Activated CD8-positive, alpha-beta memory T cell treated with anti-CD3 and anti-CD28 coated beads, Interleukin-2, amount 50 U/mL, for 4 hours (primary cell): ENCODE data around the gene NECTIN3.

ENCODE experiments used
- DNase-seq: peaks from one replicate; pipeline ENCODE4 v3.0.0-alpha.2; 2020

Gene NECTIN3

DNA sequence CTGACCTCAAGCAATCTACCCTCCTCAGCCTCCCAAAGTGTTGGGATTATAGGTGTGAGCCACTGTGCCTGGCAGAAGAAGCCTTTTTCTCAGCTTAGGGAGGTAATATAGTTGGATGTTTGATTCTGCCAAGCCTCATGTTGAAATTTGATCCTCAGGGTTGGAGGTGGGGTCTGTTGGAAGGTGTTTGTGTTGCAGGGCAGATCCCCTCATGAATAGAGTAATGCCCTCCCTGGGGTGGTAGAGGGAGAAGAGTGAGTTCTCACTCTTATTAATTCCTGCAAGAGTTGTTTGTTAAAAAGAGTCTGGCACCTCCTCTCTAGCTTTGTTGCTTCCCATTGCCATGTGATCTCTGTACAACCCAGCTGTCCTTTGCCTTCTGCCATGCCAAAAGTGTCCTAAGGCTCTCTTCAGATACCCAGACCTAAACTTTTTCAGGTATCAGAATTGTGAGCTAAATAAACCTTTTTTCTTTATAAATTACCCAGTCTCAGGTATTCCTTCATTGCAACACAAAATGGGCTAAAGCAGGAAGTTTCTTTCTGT, 16.4 kb downstream of the NECTIN3 start:
- DNase-seq, result no peak

DNA sequence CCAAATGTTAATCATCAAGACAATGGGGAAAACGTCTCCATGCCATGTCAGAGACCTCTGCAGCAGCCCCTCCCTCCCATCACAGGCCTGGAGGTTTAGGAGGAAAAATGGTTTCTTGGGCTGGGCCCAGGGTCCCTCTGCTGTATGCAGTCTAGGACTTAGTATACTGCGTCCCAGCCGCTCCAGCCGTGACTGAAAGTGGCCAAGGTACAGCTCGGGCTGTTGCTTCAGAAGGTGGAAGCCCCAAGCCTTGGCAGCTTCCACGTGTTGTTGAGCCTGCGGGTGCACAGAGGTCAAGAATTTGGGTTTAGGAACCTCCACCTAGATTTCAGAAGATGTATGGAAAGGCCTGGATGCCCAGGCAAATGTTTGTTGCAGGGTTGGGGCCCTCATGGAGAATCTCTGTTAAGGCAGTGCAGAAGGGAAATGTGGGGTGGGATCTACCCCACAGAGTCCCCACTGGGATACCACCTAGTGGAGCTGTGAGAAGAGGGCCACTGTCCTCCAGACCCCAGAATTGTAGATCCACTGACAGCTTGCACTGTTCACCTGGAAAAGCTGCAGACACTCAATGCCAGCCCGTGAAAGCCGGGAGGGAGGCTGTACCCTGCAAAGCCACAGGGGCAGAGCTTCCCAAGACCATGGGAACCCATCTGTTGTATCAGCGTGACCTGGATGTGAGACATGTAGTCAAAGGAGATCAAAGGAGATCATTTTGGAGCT, 25.0 kb downstream of the NECTIN3 start:
- no peak for DNase-seq

DNA sequence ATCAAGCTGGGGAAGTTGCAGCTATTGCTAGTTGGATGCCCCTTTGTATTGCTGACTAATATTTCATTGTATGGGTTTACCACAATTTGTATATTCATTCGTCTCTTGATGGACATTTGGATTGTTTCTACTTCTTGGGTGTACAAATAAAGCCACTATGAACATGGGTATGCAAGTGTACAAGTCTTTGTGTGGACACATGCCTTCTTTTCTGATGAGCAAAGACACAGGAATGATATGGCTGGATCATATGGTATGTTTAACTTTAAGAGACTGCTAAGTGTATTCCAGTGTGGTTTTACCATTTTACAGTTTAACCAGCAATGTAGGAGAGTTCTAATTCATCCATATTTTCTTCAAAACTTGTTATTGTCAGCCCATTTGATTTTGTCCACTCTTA, 32.2 kb downstream of the NECTIN3 start:
- DNase-seq, result no peak

DNA sequence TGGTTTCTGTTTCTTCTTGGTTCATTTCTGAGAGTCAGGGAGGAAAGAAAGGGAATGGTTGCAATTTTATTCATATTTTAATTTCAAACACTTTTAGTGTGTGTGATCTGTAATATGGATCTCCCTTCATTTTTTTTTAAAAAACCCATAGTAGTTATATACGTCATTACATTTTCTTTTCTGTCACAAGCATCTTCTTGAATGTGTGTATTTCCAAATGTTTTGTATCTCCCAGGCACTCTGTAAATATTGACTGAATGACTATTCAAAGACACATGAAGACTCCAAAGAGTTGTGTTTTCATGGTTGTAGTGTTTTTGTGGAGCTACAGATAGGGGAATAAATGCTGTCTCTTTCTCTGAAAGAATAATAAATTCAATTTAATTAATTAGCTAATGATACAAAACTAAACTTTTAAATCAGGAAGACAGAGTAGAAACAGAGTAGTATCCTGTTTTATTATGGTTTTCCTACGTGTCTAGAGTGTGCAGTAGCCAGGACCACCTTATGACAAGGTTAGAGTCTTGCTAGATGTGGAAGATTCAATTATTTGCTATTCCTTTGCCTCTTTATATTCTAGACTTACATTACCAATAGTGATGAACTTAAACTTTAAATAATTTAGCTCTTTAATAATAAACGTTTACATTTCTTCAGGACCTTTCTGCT, 35.5 kb downstream of the NECTIN3 start:
- DNase-seq, result no peak

DNA sequence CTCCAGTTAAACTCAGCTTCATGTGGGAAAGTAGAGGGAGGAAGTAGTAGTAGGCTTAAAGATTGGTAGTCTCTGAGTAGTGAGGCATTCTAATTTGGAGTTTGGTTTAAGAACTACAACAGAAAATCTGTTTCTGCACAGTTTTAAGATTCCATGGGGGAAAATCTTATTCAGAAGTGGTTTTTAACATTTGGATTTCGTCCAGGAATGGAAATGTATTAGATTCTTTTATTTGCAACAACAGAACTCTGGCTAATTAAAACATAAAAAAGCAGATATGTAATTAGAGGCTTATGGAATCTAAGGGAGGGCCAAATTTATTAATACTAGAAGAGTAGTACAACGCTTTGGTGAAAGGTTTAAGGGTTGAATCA, 36.0 kb downstream of the NECTIN3 start:
- DNase-seq, result no peak

DNA sequence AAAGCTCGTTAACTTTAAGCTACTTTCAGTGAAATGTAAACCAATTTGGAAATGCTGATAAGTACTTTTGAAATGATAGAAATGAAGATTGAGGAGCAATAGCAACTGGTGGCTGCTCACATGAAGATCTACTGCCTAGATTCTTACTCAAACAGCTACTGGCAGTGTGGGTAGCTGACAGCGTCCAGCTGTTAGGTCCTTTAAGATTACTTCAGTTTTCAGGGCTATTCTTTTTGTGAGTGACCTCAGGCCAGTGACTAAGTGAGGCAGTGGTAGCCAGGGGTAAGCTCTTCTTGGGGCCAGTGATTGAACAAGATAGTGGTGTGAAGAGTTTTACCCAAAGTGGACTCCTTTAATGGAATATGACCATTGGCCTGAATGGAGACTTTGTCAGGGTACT, 41.3 kb downstream of the NECTIN3 start:
- DNase-seq, result no peak

DNA sequence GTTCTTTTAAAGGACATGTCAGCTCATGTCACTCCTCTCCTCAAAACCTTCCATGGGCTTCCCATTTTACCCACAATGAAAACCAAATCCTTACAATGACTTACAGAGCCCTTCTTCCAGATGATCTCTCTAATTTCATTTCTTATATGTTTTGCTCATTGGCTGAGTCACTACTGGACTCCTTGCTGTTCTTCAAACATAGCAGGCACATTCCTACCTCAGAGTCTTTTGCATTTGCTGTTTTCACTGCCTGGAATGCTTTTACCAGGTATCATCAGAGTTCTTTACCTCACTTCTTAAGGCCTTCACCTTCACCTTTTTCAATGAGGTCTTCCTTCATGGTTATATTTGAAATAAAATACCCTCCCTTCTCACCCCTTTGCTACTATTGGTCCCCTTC, 57.3 kb downstream of the NECTIN3 start:
- DNase-seq, result no peak

DNA sequence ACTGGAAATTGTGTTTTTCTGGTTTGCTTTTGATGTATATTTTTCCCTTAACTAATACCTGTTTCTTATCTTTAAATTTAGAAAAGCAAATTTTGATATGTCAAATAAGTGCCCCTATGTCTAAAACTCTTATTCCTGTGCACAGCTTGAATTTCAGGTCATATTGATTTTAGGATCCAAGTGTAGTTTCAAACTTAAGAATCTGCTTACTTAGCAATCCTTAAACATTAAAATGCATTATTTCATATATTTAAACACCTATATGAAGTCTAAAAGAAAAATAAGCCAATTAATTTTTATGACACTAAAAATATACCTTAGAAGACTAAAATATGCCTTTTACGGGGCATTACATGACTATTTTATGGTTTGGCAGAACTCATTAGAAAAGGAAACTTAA, 59.2 kb downstream of the NECTIN3 start:
- DNase-seq, result no peak

DNA sequence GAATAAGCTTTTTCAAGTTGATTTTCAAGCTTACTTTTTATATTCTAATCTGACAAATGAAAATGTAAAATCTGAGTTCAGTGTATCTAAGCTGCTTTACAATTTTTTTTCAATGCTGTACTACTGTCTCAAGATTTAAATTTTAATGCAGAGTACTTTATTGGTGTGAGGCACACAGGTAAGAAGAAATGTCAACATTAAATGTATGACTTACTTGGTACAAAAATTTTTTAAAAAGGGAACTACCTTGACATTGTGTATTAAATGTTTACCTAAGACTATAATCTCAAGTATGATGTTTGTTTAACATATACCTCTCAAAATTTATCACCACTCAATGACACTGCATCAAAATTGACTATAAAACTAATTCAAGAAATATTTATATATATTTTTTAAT, 62.7 kb downstream of the NECTIN3 start:
- no peak for DNase-seq

DNA sequence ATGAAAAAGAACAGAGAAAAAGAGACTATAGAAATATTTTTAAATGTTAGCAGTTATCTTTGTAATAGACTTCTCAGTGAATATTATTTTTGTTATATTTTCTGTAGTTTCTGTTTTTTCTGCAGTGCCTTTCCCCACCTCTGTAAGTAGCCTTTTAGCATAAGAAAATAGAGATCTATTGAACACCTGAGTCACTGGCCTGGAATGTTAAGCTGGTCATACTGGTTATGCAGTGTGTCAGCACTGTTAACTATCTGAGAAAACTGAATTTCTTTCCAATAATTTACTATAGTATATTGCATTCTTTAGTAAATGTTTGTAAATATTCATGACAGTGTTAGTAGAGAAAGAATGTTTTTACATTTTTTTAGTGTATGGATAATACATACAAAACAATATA, 79.8 kb downstream of the NECTIN3 start:
- DNase-seq, result no peak

DNA sequence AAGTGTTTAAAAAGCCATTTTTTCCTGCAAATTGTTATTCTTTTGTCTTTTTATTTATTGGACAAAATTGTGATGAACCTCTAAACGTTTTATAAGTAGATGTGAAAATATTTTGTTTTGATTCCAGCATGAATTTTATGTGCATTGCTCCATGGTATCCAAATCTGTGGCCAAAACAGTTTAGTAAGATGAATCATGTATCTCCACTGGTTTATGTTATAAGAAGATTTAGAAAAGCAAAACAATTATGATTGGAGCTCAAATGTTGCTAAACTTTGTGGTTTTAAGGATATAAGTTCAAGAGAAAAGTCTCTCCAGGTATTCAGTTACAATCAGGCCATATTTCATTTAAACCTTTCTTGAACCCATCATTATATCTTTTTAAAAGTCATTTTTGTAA, 80.9 kb downstream of the NECTIN3 start:
- DNase-seq, result no peak

DNA sequence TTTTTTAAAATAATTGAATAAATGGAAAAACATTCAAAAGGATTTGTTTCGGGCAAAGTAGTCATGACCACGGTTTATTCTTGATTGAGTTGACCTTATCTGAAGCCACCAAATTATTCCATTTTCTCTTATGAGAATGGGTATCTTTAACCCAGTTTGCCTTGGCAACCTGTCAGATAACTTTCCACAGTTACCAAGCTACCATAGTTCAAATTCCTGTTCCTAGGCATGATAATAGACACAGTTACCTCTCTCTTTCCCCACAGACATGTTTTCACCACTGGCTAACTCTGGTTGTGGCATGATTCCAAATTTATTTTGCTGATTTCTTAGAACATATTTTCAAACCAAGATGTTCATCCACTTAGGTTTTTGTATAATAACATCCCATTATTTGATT, 84.9 kb downstream of the NECTIN3 start:
- DNase-seq, result no peak

DNA sequence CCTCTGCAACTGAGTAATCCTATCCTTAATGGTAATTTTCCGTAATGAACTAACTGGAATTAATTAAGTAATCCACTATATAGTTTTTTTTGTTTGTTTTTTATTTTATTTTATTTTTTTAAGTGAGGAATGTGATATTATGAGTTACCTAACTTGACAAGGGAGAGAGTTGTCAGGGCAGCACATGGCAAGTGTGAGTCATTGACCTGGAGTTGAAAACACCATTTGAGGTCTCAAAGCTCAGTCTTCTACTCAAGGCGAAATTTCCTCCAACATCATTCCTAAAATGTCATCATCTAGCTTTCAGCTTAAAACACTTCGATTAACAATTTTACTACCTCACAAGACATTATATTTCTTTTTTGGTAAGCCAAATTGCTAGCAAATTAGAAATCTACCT, 87.8 kb downstream of the NECTIN3 start:
- DNase-seq, result peak; percentile 14

DNA sequence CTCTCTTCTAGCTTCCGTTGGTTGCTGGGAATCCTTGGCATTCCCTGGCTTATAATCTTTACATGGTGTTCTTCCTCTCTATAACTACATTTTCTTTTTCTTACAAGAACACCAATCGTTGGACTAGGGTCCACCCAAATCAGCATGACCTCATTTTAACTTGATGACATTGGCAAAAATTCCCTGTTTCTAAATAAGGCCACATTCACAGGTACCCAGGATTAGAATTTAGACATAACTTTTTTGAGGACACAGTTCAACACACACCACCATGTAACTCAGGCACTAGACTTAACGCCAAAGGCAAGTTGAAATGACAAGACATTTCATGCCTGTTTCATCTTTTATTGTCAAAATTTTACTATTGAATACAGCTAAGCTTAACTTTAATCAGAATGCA, 93.0 kb downstream of the NECTIN3 start:
- DNase-seq, result no peak

DNA sequence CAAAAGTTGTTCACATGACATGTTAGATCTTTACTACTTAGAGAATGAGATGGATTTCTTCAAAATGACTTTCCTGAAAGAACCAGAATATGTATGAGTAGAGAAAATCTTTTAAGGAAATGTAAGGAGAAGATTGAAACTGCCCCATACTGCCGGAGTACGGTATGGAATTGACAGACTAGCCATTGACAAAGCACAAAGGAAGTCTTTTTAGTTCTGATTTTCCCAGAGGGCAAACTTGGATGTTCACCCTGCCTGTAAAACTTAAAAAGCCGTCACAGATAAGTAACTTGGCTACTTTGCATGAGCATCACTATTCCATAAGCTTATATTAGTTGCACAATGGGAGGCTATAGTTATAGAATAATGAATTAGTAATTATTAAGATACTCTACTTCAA, 93.8 kb downstream of the NECTIN3 start:
- DNase-seq, result no peak

DNA sequence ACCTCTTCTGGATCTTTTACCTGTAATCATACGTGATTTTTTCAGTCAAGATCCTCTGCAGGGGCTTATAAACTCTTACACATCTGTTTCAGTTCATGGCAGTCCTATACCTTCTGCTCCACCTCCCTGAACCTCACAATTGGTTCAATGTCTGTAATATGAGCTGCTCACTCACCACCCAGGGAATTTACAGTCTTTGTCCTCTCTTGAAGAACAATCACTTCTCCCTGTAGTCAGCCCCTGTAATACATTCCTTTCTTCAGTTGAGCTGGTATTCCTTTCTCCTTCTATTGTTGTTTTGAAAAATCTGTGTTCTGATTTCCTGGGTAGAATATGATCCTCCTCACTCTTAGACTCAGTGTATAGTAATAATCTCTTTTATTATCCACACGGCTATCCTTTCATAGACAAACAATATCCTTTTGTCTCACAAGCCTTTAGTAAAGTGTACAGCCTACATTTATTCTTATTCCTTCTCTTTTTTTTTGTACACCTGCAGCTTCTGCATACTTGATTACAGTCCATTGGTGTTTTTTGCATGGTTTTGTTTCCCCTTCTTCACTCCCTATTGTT, 101.8 kb downstream of the NECTIN3 start:
- DNase-seq, result no peak

DNA sequence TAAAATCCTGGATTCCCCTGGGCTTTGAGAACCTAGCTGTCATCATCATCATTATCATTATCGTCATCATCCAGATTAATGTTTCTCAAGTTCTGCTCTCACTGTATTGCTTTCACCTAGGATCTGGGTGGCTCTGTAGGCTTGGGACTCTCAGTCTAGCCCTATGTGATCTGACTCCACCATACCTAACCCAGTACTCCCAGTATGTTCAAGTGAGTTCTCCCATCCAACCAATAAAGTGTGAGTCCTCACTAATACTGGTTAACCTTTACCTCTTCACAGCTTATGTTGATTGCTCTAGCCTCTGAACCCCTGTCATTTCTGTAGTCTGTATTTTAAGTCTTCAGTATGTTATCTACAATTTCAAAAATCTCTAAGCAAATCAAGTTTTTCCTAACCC, 102.3 kb downstream of the NECTIN3 start:
- no peak for DNase-seq

DNA sequence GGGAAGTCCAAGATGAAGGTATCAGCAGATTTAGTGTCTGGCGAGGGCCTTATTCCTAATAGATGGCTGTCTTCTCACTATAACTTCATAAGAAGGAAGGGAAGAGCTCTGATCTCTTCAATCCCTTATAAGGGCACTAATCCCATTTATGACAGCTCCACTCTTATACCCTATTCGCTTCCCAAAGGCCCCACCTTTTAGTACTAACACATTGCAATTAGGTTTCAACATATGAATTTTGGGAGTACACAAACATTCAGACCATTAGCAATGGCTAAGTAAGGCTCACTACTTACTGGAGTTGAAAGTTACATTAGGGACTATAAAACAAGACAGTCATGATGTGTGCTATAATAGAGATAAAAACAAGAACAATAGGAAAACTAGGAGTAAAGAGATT, 118.9 kb downstream of the NECTIN3 start:
- DNase-seq, result no peak

DNA sequence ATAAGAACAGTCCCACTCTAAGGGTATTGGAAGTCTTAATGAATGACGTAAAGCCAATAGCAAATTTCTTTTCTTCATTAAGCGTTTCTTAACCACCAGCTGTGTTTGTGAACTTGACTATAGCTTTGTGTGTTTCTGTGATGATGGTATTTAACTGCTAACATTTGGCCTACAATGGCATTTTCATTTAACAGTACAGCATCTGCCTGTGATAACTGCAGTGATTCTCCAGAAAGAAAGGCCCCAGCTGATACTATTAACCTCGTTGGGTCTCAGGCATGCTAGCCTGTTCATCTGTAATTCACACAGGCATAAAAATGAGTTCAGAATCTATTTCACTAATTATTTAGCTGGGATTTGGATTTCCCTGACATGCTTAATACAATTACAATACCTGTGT, 121.9 kb downstream of the NECTIN3 start:
- DNase-seq, result no peak

DNA sequence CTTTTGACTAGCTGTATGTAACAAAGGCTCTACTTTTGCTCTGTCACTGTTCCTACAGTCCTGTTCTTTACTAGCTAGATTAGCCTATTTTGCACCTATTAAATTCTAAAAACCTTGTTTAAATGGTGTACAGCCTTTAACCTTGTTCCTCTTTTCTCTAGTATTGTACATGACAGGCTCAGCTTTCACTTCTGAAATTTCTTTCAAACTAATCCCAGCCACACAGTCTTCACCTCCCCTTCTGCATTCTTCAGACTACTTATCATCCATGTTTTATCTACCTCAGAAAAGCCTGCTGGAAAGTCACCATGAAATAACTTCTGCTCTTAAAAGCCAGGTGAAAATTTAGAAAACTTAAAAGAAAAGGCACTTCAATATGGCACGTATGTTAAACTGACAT, 122.4 kb downstream of the NECTIN3 start:
- no peak for DNase-seq

DNA sequence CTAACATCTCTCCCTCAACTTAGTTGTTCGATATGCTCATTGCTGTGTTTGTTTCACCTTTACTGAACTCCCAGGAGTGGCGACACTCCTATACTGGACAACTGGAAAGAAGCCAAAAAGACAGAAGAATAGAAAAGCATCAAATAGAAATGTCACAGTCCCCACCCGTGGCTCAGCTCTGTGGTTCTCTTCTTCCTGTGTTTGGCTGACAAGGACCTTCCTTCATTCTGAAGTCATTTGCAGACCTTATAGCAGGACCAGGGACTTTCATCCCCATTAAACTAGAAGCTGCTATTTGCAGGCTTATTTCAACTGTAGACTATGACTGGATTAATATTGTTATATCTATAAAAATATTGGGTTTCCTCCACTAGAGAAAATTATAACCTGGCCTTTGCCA, 125.9 kb downstream of the NECTIN3 start:
- no peak for DNase-seq

DNA sequence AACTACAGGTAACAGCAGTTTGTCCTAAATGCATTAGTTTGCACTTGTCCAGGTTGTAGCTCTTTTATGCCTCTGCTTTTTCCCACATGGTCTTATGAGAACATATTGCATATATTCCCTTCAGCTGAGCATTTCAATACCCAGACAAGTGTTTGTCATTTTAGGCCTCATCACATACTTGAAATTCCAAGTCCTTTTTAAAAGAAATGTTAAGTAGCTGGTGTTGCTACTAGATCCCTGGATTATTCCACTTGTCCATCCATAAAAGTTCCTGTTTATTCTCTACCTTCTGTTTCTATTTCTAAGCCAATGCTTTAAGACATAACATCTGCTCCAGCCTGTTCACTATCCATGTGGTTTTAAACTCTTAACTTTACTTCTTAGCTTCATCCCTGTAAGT, 128.4 kb downstream of the NECTIN3 start:
- no peak for DNase-seq

DNA sequence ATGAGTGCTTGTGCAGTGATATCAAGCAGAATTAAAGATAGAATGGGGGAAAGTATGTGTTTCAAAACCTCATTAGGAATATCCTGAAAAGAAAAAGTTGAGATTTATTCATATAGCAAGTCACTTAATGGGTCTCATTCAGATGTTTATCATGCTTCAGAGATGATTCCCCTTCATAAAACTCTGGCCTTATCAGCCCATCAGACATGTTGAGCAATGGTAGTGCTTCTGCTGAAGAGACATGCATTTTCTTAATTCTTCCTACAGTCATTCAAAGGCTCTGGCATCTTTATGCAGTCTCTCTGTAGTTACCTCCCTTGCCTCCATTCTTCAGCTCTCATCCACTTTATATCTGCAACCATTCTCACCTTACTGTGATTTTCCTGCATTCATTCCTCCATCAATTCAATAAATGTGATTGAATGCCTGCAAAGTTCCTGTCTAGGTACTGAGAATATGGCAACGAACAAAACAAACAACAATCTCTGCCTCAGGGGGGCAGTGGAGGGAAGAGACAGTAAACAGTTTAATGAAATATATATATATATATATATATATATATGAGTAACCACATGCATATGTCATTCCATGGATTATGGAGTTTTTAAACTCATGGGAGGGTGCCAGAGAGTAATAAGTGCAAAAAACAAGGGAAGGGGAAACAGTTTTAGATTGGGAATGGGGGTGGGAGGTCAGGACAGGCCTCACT, 138.5 kb downstream of the NECTIN3 start:
- DNase-seq, result no peak
